Measurements from ENCODE around the gene NLGN2. TPM values are rescaled to one million over a fixed set of nuclear protein-coding genes. Genes with fewer than 3 reads are reported as not detected.
A peak's percentile ranks its signal among the peaks of the same experiment; 100 is the strongest.

NLGN2 gene
- total and polyA plus RNA-seq, 4 donors, result 5.0 to 15.2 (median 8.2) TPM

DNA sequence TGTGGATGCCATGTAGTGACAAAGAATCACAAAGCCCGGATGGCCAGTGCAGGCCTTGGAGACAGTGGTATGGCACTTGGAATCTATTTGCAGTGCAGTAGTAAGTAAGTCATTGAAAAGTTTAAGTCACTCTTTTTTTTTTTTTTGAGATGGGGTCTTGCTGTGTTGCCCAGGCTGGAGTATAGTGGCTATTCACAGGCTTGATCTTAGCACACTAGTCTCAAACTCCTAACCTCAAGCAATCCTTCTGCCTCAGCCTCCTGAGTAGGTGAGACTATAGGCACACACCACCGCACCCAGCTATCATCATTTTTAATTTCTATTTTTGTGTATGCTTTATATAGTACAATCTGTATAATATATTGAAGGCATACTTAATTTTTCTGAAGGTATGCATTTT is 9.0 kb upstream of the NLGN2 start:
- TF ChIP-seq, protein P1, sequence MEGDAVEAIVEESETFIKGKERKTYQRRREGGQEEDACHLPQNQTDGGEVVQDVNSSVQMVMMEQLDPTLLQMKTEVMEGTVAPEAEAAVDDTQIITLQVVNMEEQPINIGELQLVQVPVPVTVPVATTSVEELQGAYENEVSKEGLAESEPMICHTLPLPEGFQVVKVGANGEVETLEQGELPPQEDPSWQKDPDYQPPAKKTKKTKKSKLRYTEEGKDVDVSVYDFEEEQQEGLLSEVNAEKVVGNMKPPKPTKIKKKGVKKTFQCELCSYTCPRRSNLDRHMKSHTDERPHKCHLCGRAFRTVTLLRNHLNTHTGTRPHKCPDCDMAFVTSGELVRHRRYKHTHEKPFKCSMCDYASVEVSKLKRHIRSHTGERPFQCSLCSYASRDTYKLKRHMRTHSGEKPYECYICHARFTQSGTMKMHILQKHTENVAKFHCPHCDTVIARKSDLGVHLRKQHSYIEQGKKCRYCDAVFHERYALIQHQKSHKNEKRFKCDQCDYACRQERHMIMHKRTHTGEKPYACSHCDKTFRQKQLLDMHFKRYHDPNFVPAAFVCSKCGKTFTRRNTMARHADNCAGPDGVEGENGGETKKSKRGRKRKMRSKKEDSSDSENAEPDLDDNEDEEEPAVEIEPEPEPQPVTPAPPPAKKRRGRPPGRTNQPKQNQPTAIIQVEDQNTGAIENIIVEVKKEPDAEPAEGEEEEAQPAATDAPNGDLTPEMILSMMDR (IDR thresholded peaks at IDR 0.05; ENCODE audit: control extremely low read depth, extremely low read depth), result no peak
- Histone ChIP-seq H3K27me3 (ENCODE audit: control insufficient read depth in 3 of 3, insufficient read depth in 3 of 3, low read length in 2 of 3) (no peaks in the 10 kb centered on the region), H3K9me3 (ENCODE audit: control insufficient read depth in 4 of 4, insufficient read depth in 3 of 4, low read length in 3 of 4) (no peaks in the 10 kb centered on the region), H3K9ac (ENCODE audit: insufficient read depth in 1 of 2, low read length in 2 of 2) (no peak overlapping the region), H3K36me3 (ENCODE audit: control insufficient read depth in 4 of 4, insufficient read depth in 4 of 4, low read length in 4 of 4) (no peaks in the 10 kb centered on the region), H3K4me3 (no peak overlapping the region), H3K27ac (ENCODE audit: low read depth in 1 of 2, low read length in 1 of 2) (no peak overlapping the region), H3K4me1 (ENCODE audit: control insufficient read depth in 5 of 5, insufficient read depth in 5 of 5, low read length in 5 of 5) (peaks cover 0 to 15% (median 7%) of the 10 kb centered on the region in 5 donors)
- WGBS, 2 donors, result 86 to 96% methylated on average over 2 of the region's 2 CpGs
- no peak for DNase-seq
- ATAC-seq (ENCODE audit: insufficient read depth, low FRiP score), result no peak

DNA sequence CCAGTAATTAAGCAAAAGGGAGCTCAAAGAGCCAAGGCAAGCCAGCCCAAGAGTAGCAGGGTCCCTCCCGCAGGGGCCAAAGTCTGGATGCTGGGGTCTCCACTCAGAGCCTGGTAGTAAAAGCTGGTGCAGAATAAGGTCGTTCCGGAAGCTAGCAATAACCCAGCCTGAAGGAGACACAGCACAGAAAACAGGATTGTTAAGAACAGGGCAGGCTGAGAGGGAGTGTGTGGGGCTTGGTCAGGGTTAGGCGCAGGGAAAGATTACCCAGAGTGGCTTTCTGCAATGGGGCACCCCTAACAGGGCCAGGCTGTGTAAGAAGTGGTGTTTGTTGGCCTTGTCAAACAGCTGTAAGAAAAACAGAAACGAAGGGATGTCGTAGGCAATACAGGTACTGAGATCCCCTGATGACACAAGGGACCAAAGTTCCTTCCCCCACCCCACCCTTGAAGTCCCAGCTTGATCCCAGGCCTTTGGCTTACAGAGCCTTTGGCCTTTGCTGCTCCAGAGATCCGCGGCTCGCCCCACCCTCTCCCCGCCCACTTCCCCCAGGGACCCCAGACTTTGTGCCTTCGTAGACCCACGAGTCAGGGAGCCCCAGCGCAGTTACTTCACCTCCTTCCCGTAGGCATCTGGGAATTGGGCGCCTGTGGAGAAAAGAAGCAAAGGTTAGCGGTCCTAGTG is 4.5 kb upstream of the NLGN2 start:
- no peak for ATAC-seq (ENCODE audit: insufficient read depth, low FRiP score)
- Histone ChIP-seq H3K4me3 (peak overlapping the region; percentile 49), H3K27me3 (ENCODE audit: control insufficient read depth in 3 of 3, insufficient read depth in 3 of 3, low read length in 2 of 3) (no peaks in the 10 kb centered on the region), H3K4me1 (ENCODE audit: control insufficient read depth in 5 of 5, insufficient read depth in 5 of 5, low read length in 5 of 5) (peaks cover 0 to 13% (median 7%) of the 10 kb centered on the region in 5 donors), H3K9me3 (ENCODE audit: control insufficient read depth in 4 of 4, insufficient read depth in 3 of 4, low read length in 3 of 4) (no peaks in the 10 kb centered on the region), H3K27ac (ENCODE audit: low read depth in 1 of 2, low read length in 1 of 2) (peak overlapping the region; percentile 87 to 88), H3K9ac (ENCODE audit: insufficient read depth in 1 of 2, low read length in 2 of 2) (peak overlapping the region in 1 of 2 donors; percentile 90), H3K36me3 (ENCODE audit: control insufficient read depth in 4 of 4, insufficient read depth in 4 of 4, low read length in 4 of 4) (no peaks in the 10 kb centered on the region)
- DNase-seq, result no peak
- WGBS, 2 donors, result 14 to 16% methylated on average over 16 of the region's 16 CpGs
- TF ChIP-seq, protein P1 (IDR thresholded peaks at IDR 0.05; ENCODE audit: control extremely low read depth, extremely low read depth), result no peak

DNA sequence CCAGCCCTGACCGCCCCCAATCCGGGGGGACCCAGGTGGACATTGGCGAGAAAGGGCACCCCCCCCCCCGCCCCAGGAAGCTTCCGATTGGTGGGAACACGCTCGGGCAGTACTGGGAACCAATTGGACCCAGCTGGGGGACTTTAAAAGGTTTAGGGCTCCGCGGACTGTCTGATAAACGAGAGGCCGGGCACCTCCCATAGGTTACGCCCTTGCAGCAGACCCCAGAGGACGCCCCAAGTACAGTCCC is 4.0 kb upstream of the NLGN2 start:
- Histone ChIP-seq H3K4me3 (peak overlapping the region; percentile 49), H3K27me3 (ENCODE audit: control insufficient read depth in 3 of 3, insufficient read depth in 3 of 3, low read length in 2 of 3) (no peaks in the 10 kb centered on the region), H3K4me1 (ENCODE audit: control insufficient read depth in 5 of 5, insufficient read depth in 5 of 5, low read length in 5 of 5) (peaks cover 0 to 13% (median 7%) of the 10 kb centered on the region in 5 donors), H3K27ac (ENCODE audit: low read depth in 1 of 2, low read length in 1 of 2) (peak overlapping the region; percentile 87 to 88), H3K9me3 (ENCODE audit: control insufficient read depth in 4 of 4, insufficient read depth in 3 of 4, low read length in 3 of 4) (no peaks in the 10 kb centered on the region), H3K9ac (ENCODE audit: insufficient read depth in 1 of 2, low read length in 2 of 2) (peak overlapping the region in 1 of 2 donors; percentile 38), H3K36me3 (ENCODE audit: control insufficient read depth in 4 of 4, insufficient read depth in 4 of 4, low read length in 4 of 4) (no peaks in the 10 kb centered on the region)
- ATAC-seq (ENCODE audit: insufficient read depth, low FRiP score) (peak; percentile 28), DNase-seq (no peak)
- WGBS, 2 donors, result 0% methylated on average over 11 to 13 of the region's 13 CpGs
- TF ChIP-seq, protein P1 (IDR thresholded peaks at IDR 0.05; ENCODE audit: control extremely low read depth, extremely low read depth), result no peak
